ENCODE data around the gene TGIF2.

The TGIF2 gene

DNA sequence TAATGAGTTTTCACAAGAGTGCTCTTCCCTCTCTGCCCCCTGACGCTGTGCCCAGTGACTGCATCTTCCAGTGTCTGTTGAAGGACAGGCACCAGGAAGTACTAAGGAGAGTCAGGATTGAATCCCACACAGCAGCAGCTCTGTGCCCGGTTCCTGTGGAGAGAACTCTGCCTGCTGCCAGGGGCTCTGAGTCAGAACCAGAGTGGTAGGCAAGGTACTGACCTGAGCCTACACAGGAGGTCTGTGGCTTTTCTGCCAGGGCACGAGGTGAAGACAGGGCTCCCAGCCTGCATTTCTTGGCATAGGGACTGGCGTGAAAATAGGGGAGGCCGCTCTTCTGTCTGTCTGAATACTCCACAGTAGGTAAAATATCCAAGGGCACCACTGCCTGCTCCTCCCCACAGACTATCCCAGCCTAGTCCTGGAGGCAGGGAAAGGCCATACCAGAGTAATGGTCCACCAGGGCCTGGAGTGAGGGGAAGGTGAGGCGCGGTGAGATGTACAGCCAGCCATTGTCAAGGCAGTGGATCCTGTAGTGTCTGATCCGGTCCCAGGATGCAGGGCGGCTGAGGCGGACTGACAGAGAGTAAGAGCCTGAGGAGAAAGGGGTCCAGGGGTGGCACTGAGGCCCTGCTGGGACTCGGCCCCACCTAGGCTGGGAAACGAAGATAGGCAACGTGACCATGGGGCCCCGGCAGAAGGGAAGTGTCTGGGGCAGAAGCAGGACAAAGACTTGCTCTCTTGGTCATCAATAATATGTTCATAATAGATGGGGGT is 41.6 kb downstream of the TGIF2 start:
- TF ChIP-seq ZNF843 (tag by site-specific recombination; IDR thresholded peaks at IDR 0.05) (no peak), ZBTB7A (tag by site-specific recombination; IDR thresholded peaks at IDR 0.05; ENCODE audit: low read depth) (no peak), ZNF114 (tag by site-specific recombination; IDR thresholded peaks at IDR 0.05) (no peak), GLI2 (tag by site-specific recombination; IDR thresholded peaks at IDR 0.05; ENCODE audit: borderline replicate concordance, low read depth) (no peak), ZFP69B (tag by site-specific recombination; IDR thresholded peaks at IDR 0.05) (no peak), ZNF530 (tag by site-specific recombination; IDR thresholded peaks at IDR 0.05; ENCODE audit: low read depth) (no peak), ZNF324 (tag by site-specific recombination; IDR thresholded peaks at IDR 0.05) (no peak), ZNF202 (tag by site-specific recombination; IDR thresholded peaks at IDR 0.05; ENCODE audit: borderline replicate concordance) (no peak)
- Histone ChIP-seq H3K4me1 (ENCODE audit: control insufficient read depth, insufficient read depth, low read length) (no peaks in the 10 kb centered on the region), H3K4me3 (ENCODE audit: low read depth, low read length) (no peak overlapping the region), H3K36me3 (ENCODE audit: control insufficient read depth in 2 of 2, insufficient read depth in 1 of 2, low read length in 2 of 2) (peaks cover 16 to 57% of the 10 kb centered on the region in 2 experiments; a peak in 2 of 3 replicates), H3K9me3 (ENCODE audit: control insufficient read depth, insufficient read depth, low read depth, low read length) (no peaks in the 10 kb centered on the region), H3K27ac (ENCODE audit: extremely low read depth, low read depth, low read length) (no peak overlapping the region)
- POLR2A ChIA-PET = interaction anchor here (0.9 kb wide), 1 partner anchor 10 kb away, joined by 3 read pairs; the partner anchor contains the start of gene RAB5IF
- CTCF ChIA-PET = interaction anchor here (0.7 to 1.4 kb wide), 2 partner anchors 9 to 10 kb away, joined by 3 to 4 read pairs; partner anchors contain the start of gene RAB5IF

- ChIA-PET CTCF (interaction anchor here (1.3 kb wide), 1 partner anchor 8 kb away, joined by 5 read pairs; no protein-coding TSS in a partner anchor), POLR2A (no interaction called here)
- Histone ChIP-seq H3K27ac (ENCODE audit: extremely low read depth, low read depth, low read length) (no peak overlapping the region), H3K4me1 (ENCODE audit: control insufficient read depth, insufficient read depth, low read length) (no peaks in the 10 kb centered on the region), H3K36me3 (ENCODE audit: control insufficient read depth in 2 of 2, insufficient read depth in 1 of 2, low read length in 2 of 2) (no peaks in the 10 kb centered on the region; a peak in 1 of 3 replicates), H3K4me3 (ENCODE audit: low read depth, low read length) (no peak overlapping the region), H3K9me3 (ENCODE audit: control insufficient read depth, insufficient read depth, low read depth, low read length) (no peaks in the 10 kb centered on the region)
- no peak for TF ChIP-seq ZBTB11 (tag by site-specific recombination; conservative IDR thresholded peaks at IDR 0.05; ENCODE audit: low read depth)
Observed at GRCh38 chr20:36620917-36621316, 47.5 kb downstream of the TGIF2 start.

DNA sequence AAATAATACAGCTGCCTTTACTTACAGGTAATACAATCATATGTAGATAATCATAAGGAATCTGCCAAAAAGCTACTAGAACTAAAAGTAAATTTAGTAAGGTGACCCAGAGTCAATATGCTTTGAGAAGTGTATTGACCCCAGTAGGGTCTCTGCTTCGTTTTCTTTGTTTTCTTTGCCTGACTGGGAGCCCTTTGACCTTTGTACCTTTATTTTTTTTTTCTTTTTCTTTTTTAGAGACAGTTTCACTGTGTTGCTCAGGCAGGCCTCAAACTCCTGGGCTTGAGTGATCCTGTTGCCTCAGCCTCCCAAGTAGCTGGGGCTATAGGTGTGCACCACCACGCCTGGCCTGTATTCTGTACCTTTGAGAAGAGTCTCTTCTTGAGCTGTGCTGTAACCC is 50.0 kb downstream of the TGIF2 start:
- TF ChIP-seq ZFP37 (tag by site-specific recombination; IDR thresholded peaks at IDR 0.05) = no peak
- TF ChIP-seq, protein P1, sequence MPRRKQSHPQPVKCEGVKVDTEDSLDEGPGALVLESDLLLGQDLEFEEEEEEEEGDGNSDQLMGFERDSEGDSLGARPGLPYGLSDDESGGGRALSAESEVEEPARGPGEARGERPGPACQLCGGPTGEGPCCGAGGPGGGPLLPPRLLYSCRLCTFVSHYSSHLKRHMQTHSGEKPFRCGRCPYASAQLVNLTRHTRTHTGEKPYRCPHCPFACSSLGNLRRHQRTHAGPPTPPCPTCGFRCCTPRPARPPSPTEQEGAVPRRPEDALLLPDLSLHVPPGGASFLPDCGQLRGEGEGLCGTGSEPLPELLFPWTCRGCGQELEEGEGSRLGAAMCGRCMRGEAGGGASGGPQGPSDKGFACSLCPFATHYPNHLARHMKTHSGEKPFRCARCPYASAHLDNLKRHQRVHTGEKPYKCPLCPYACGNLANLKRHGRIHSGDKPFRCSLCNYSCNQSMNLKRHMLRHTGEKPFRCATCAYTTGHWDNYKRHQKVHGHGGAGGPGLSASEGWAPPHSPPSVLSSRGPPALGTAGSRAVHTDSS (tag by site-specific recombination; IDR thresholded peaks at IDR 0.05) = no peak
- no peak for TF ChIP-seq TCF7L2 (IDR thresholded peaks at IDR 0.05; ENCODE audit: borderline replicate concordance, low read depth, low read length)
- CTCF ChIA-PET = interaction anchor here (0.7 to 2.4 kb wide), 3 partner anchors 10 to 75 kb away, joined by 3 to 11 read pairs (median 3); no protein-coding TSS in a partner anchor

More for the DNA sequence above, 50.0 kb downstream of the TGIF2 start:
- POLR2A ChIA-PET = no interaction called here
- Histone ChIP-seq H3K27ac (ENCODE audit: extremely low read depth, low read depth, low read length) (no peak overlapping the region), H3K36me3 (ENCODE audit: control insufficient read depth in 2 of 2, insufficient read depth in 1 of 2, low read length in 2 of 2) (no peaks in the 10 kb centered on the region; a peak in 1 of 3 replicates), H3K4me1 (ENCODE audit: control insufficient read depth, insufficient read depth, low read length) (no peaks in the 10 kb centered on the region), H3K4me3 (ENCODE audit: low read depth, low read length) (no peak overlapping the region), H3K9me3 (ENCODE audit: control insufficient read depth, insufficient read depth, low read depth, low read length) (no peaks in the 10 kb centered on the region)
